Retinal pigment epithelial cell (primary cell): Measurements from ENCODE around the gene ARRB2.
"Not testable (repeated sequence)": the region's sequence is repeated elsewhere in the genome, so short reads cannot be mapped to it uniquely, and the experiment has no call there.

Experiments used
- DNase-seq: peaks from one replicate; pipeline ENCODE4 v3.0.0-alpha.2; 2010; ENCODE audit warnings: low read depth
- H3K4me3 ChIP-seq: 2 replicates; pipeline ENCODE4 v1.5.1; 2011; ENCODE audit warnings: mild to moderate bottlenecking, low read length, control low read depth, moderate library complexity
- CTCF ChIP-seq: conservative IDR thresholded peaks from 2 replicates; pipeline ENCODE4 v1.5.1; 2011; ENCODE audit warnings: low read depth, low read length, control low read depth, inconsistent platforms

The ARRB2 gene

GRCh38 chr17:4712526-4712925, 2.1 kb downstream of the ARRB2 start:
- no peak for DNase-seq
- no peak for TF ChIP-seq CTCF
- no peak overlapping the region for H3K4me3 ChIP-seq

- H3K4me3 ChIP-seq, DNase-seq: not testable (repeated sequence)
These were observed 4.1 kb downstream of the ARRB2 start for GRCh38 chr17:4714340-4715062.

- no peak for DNase-seq
- H3K4me3 ChIP-seq: no peak overlapping the region
- TF ChIP-seq CTCF: no peak
These were observed 4.8 kb downstream of the ARRB2 start for GRCh38 chr17:4715063-4715744.

- H3K4me3 ChIP-seq: no peak overlapping the region
- no peak for DNase-seq
- no peak for TF ChIP-seq CTCF
These were observed 5.6 kb downstream of the ARRB2 start for GRCh38 chr17:4716081-4716480.

GRCh38 chr17:4717791-4718190, 7.4 kb downstream of the ARRB2 start:
- no peak overlapping the region for H3K4me3 ChIP-seq
- no peak for TF ChIP-seq CTCF
- no peak for DNase-seq

GRCh38 chr17:4718276-4718675, 7.8 kb downstream of the ARRB2 start:
- no peak for TF ChIP-seq CTCF
- no peak overlapping the region for H3K4me3 ChIP-seq
- DNase-seq: no peak

- no peak for DNase-seq
- no peak overlapping the region for H3K4me3 ChIP-seq
- no peak for TF ChIP-seq CTCF
These were observed 8.7 kb downstream of the ARRB2 start for GRCh38 chr17:4719146-4719545.
